Mesenteric fat pad (tissue), 1 donor: Measurements from ENCODE around the gene TMEM39B. TPM values are rescaled to one million over a fixed set of nuclear protein-coding genes. Genes with fewer than 3 reads are reported as not detected.
"Not testable (repeated sequence)": the region's sequence is repeated elsewhere in the genome, so short reads cannot be mapped to it uniquely, and the experiment has no call there.

Source experiments
- DNase-seq: peaks from one replicate; pipeline ENCODE4 v3.0.0-alpha.2; 2020; ENCODE audit warnings: low spot score
- total RNA-seq: library from RNA; stranded (reverse); fragmentation: NEBNext Ultra II Directional; extraction: Animal tissue kit (Norgen Biotek cat#: 25700); gene quantifications from one replicate; pipeline ENCODE4 v1.2.1, GENCODE V29; 2021
- donor health status: DM: yes; HTN: yes; CAD: no.

TMEM39B gene
- total RNA-seq, 1 donor from 2014 or later, result 15.6 TPM

- no peak for DNase-seq
Measured at GRCh38 chr1:32111789-32112188, 39.0 kb downstream of the TMEM39B start.

GRCh38 chr1:32112806-32113375 lies 40.2 kb downstream of the TMEM39B start:
- no peak for DNase-seq

- DNase-seq, result not testable (repeated sequence)
Measured at GRCh38 chr1:32113436-32113835, 40.7 kb downstream of the TMEM39B start.

GRCh38 chr1:32114420-32114819 lies 41.7 kb downstream of the TMEM39B start:
- no peak for DNase-seq

- DNase-seq, result no peak
Measured at GRCh38 chr1:32115496-32115895, 42.8 kb downstream of the TMEM39B start.

- no peak for DNase-seq
Measured at GRCh38 chr1:32116531-32116930, 43.8 kb downstream of the TMEM39B start.

- no peak for DNase-seq
Measured at GRCh38 chr1:32122151-32122550, 49.4 kb downstream of the TMEM39B start.

- not testable (repeated sequence) for DNase-seq
Measured at GRCh38 chr1:32123361-32123760, 50.6 kb downstream of the TMEM39B start.

- DNase-seq, result no peak
Measured at GRCh38 chr1:32125313-32125712, 52.6 kb downstream of the TMEM39B start.

- DNase-seq, result no peak
Measured at GRCh38 chr1:32126770-32127169, 54.0 kb downstream of the TMEM39B start.

GRCh38 chr1:32127409-32128198 lies 54.9 kb downstream of the TMEM39B start:
- DNase-seq, result no peak

- no peak for DNase-seq
Measured at GRCh38 chr1:32128479-32128878, 55.7 kb downstream of the TMEM39B start.

GRCh38 chr1:32128964-32129363 lies 56.2 kb downstream of the TMEM39B start:
- DNase-seq, result no peak

- DNase-seq, result not testable (repeated sequence)
Measured at GRCh38 chr1:32133950-32134280, 61.2 kb downstream of the TMEM39B start.

GRCh38 chr1:32137111-32137510 lies 64.4 kb downstream of the TMEM39B start:
- no peak for DNase-seq

- DNase-seq, result no peak
Measured at GRCh38 chr1:32138965-32139364, 66.2 kb downstream of the TMEM39B start.

- DNase-seq, result no peak
Measured at GRCh38 chr1:32142446-32143301, 69.9 kb downstream of the TMEM39B start.

- not testable (repeated sequence) for DNase-seq
Measured at GRCh38 chr1:32143302-32143695, 70.6 kb downstream of the TMEM39B start.

- DNase-seq, result no peak
Measured at GRCh38 chr1:32144033-32144432, 71.3 kb downstream of the TMEM39B start.

GRCh38 chr1:32147799-32148198 lies 75.1 kb downstream of the TMEM39B start:
- DNase-seq, result not testable (repeated sequence)

GRCh38 chr1:32150847-32151246 lies 78.1 kb downstream of the TMEM39B start:
- no peak for DNase-seq

- no peak for DNase-seq
Measured at GRCh38 chr1:32151319-32151787, 78.6 kb downstream of the TMEM39B start.
